GM12864 (cell line): Measurements from ENCODE around the gene OR52K2.
"Not testable (repeated sequence)": the region's sequence is repeated elsewhere in the genome, so short reads cannot be mapped to it uniquely, and the experiment has no call there.

Experiments used
- DNase-seq: peaks from one replicate; pipeline ENCODE4 v3.0.0-alpha.2; 2011; ENCODE audit warnings: low read depth
- H3K4me3 ChIP-seq: 2 replicates; pipeline ENCODE4 v1.5.1; 2011; ENCODE audit warnings: mild to moderate bottlenecking, low read depth, low read length, control low read depth
- TF ChIP-seq, protein P1 (sequence below): IDR thresholded peaks from 2 replicates; pipeline ENCODE4 v1.5.1; 2011; ENCODE audit warnings: low read depth, mild to moderate bottlenecking, moderate library complexity, low read length, control low read depth, inconsistent platforms; ENCODE audit errors: missing control alignments

OR52K2 gene

DNA sequence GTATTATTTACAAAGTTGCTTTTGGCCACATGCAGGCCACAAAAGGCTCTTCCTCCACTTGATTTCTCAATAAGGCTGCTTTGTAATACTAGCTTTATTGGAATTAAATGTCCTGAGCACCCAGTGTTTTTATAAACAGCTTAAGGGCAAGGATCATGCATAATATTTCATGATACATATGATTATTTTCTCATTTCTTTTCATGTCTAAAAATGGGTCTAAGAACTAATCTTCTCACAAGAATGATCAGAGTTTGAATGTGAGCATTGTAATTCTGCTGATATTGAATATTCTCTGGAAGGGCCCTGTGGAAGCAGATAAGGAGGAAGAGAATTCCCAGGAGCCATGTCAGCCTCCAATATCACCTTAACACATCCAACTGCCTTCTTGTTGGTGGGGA is at the start of gene OR52K2:
Gene OR52K2 (plus strand): TSS at position 301 of the 400 bp plus-strand sequence. CDS start 45 bp downstream, at position 346.
- H3K4me3 ChIP-seq = no peak within 1 kb of the TSS
- no peak for DNase-seq
- TF ChIP-seq, protein P1, sequence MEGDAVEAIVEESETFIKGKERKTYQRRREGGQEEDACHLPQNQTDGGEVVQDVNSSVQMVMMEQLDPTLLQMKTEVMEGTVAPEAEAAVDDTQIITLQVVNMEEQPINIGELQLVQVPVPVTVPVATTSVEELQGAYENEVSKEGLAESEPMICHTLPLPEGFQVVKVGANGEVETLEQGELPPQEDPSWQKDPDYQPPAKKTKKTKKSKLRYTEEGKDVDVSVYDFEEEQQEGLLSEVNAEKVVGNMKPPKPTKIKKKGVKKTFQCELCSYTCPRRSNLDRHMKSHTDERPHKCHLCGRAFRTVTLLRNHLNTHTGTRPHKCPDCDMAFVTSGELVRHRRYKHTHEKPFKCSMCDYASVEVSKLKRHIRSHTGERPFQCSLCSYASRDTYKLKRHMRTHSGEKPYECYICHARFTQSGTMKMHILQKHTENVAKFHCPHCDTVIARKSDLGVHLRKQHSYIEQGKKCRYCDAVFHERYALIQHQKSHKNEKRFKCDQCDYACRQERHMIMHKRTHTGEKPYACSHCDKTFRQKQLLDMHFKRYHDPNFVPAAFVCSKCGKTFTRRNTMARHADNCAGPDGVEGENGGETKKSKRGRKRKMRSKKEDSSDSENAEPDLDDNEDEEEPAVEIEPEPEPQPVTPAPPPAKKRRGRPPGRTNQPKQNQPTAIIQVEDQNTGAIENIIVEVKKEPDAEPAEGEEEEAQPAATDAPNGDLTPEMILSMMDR = no peak

DNA sequence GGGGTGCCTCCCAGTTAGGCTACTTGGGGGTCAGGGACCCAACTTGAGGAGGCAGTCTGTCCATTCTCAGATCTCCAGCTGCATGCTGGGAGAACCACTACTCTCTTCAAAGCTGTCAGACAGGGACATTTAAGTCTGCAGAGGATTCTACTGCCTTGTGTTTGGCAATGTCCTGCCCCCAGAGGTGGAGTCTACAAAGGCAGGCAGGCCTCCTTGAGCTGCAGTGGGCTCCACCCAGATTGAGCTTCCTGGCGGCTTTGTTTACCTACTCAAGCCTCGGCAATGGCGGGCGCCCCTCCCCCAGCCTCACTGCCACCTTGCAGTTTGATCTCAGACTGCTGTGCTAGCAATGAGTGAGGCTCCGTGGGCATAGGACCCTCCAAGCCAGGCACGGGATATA is 42.9 kb upstream of the OR52K2 start:
- not testable (repeated sequence) for DNase-seq, H3K4me3 ChIP-seq

GRCh38 chr11:4416306-4416705 is 32.8 kb upstream of the OR52K2 start:
- DNase-seq = no peak
- TF ChIP-seq, protein P1 = no peak

DNA sequence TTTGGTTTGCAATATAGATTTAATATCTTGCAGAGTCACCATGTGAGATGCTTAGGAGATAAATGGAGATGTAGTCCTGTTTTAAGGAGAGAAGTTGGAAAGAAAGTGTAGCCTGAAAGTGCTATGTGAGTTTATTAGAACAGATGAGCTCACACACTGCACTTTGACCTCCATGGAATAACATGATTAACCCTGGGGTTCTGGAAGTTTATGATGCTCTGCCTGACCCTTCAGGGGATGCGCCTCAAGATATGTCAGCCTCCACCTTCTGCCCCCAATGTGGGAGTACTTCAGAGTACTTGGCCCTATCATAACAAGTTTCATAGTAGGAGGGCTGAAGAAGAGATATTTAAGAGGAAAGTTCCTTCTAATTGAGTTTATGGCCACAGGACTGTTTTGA is 32.3 kb upstream of the OR52K2 start:
- DNase-seq = no peak
- TF ChIP-seq, protein P1 = no peak
- H3K4me3 ChIP-seq = no peak overlapping the region

More at GRCh38 chr11:4416306-4416705, 32.8 kb upstream of the OR52K2 start:
- no peak overlapping the region for H3K4me3 ChIP-seq

- no peak overlapping the region for H3K4me3 ChIP-seq
- DNase-seq = no peak
- TF ChIP-seq, protein P1 = no peak
Observed at GRCh38 chr11:4418403-4418802, 30.7 kb upstream of the OR52K2 start.

- TF ChIP-seq, protein P1 = no peak
- no peak overlapping the region for H3K4me3 ChIP-seq
- no peak for DNase-seq
Observed at GRCh38 chr11:4430051-4430450, 19.0 kb upstream of the OR52K2 start.

DNA sequence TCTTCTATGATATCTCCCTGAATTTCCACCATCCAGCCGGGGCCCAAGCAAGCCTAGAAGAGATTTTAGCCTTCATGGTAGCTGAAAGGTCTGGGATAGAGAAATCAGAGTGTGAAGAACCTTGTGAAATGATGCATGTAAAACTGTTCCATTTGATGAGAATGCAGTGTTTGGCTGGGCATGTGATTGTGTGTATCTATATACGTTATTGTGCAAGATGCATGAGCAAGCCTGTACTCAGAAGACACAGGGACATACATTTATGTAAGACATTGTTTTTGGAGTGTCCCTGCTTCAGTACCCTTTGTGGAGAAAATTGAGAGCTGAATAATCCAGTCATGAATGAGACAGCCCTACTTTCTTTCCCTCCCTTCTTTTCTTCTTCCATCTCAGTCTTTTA is 15.2 kb upstream of the OR52K2 start:
- no peak for DNase-seq
- TF ChIP-seq, protein P1 = no peak
- no peak overlapping the region for H3K4me3 ChIP-seq
